Astrocyte (in vitro differentiated cells and primary cell): ENCODE measurements around the gene CELF2.

Source experiments
- EZH2 ChIP-seq: IDR thresholded peaks from 2 replicates; pipeline ENCODE4 v1.6.1; 2012; ENCODE audit warnings: mild to moderate bottlenecking, low read length, inconsistent platforms; ENCODE audit not compliant: insufficient read depth
- TF ChIP-seq, protein P1 (sequence below): IDR thresholded peaks from 2 replicates; pipeline ENCODE4 v1.5.1; 2011; ENCODE audit warnings: low read depth, mild to moderate bottlenecking, inconsistent platforms, low read length, moderate library complexity; ENCODE audit not compliant: insufficient read depth

DNA sequence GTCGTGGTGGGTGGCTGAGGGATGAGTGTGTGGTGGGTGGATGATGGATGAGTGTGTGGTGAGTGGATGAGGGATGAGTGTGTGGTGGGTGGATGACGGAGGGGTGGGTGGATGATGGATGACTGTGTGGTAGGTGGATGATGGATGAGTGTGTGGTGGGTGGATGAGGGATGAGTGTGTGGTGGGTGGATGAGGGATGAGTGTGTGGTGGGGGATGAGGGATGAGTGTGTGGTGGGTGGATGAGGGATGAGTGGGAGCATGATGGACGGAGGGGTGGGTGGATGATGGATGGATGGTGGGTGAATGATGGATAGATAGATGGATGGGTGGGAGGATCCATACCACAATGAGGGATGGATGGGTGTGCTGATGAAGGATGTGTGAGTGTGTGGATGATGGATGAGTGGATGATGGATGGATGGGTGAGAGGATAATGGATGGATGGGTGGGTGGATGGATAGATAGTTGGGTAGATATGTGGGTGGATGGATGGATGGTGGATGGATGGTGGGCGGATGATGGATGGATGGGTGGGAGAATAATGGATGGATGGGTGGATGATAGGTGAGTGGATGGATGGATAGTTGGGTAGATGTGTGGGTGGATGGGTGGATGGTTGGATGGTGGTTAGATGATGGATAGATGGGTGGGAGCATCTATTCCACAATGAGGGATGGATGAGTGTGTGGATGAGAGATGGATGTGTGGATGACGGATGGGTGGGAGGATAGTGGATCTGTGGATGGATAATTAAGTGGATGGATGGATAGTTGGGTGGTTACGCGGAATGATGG is 266.8 kb downstream of the CELF2 start:
- TF ChIP-seq, protein P1, sequence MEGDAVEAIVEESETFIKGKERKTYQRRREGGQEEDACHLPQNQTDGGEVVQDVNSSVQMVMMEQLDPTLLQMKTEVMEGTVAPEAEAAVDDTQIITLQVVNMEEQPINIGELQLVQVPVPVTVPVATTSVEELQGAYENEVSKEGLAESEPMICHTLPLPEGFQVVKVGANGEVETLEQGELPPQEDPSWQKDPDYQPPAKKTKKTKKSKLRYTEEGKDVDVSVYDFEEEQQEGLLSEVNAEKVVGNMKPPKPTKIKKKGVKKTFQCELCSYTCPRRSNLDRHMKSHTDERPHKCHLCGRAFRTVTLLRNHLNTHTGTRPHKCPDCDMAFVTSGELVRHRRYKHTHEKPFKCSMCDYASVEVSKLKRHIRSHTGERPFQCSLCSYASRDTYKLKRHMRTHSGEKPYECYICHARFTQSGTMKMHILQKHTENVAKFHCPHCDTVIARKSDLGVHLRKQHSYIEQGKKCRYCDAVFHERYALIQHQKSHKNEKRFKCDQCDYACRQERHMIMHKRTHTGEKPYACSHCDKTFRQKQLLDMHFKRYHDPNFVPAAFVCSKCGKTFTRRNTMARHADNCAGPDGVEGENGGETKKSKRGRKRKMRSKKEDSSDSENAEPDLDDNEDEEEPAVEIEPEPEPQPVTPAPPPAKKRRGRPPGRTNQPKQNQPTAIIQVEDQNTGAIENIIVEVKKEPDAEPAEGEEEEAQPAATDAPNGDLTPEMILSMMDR, result no peak
- TF ChIP-seq EZH2, result no peak
